Neutrophil (primary cell): ENCODE measurements around the gene POU2AF2.
"Not testable (repeated sequence)": the region's sequence is repeated elsewhere in the genome, so short reads cannot be mapped to it uniquely, and the experiment has no call there.

Source experiments
- H3K27ac ChIP-seq: fragments of 200-600 bp; sonication (generic); 2 replicates; pipeline ENCODE4 v1.5.1; 2016; ENCODE audit warnings: mild to moderate bottlenecking, moderate library complexity
- H3K27me3 ChIP-seq: fragments of 200-600 bp; sonication (generic); 2 replicates; pipeline ENCODE4 v1.6.0; 2016; ENCODE audit warnings: mild to moderate bottlenecking
- H3K36me3 ChIP-seq: fragments of 200-600 bp; sonication (generic); 2 replicates; pipeline ENCODE4 v1.5.1; 2017
- H3K4me1 ChIP-seq, 2 experiments: fragments of 200-600 bp in 1 of 2; sonication (generic) in 1 of 2; 1 replicate in 1 of 2; 2 replicates in 1 of 2; pipeline versions ENCODE4 v1.5.1 to v1.6.1; 2013 to 2016; ENCODE audit warnings: low read depth in 1 of 2, low read length in 1 of 2, mild to moderate bottlenecking in 1 of 2, moderate library complexity in 1 of 2; ENCODE audit not compliant: control insufficient read depth in 1 of 2, insufficient read depth in 1 of 2
- H3K4me3 ChIP-seq, 2 experiments: fragments of 200-600 bp in 1 of 2; sonication (generic) in 1 of 2; 1 replicate in 1 of 2; 2 replicates in 1 of 2; pipeline ENCODE4 v1.5.1; 2013 to 2016; ENCODE audit warnings: low read depth in 1 of 2, low read length in 1 of 2, mild to moderate bottlenecking in 1 of 2, moderate library complexity in 1 of 2
- H3K9me3 ChIP-seq: fragments of 200-600 bp; sonication (generic); 2 replicates; pipeline ENCODE4 v1.5.1; 2016
- CTCF ChIP-seq: fragments of 200-600 bp; sonication (generic); IDR thresholded peaks from 2 replicates; pipeline ENCODE4 v1.5.1; 2016; ENCODE audit warnings: antibody characterized with exemption

POU2AF2 gene

GRCh38 chr11:111260811-111261210, 15.3 kb downstream of the POU2AF2 start:
- no peaks in the 10 kb centered on the region for H3K27me3 ChIP-seq
- no peaks in the 10 kb centered on the region for H3K4me1 ChIP-seq
- H3K27ac ChIP-seq: no peak overlapping the region
- H3K36me3 ChIP-seq: no peaks in the 10 kb centered on the region
- no peaks in the 10 kb centered on the region for H3K9me3 ChIP-seq
- no peak overlapping the region for H3K4me3 ChIP-seq
- no peak for TF ChIP-seq CTCF

GRCh38 chr11:111264646-111265045, 19.1 kb downstream of the POU2AF2 start:
- H3K27me3 ChIP-seq: no peaks in the 10 kb centered on the region
- H3K36me3 ChIP-seq: no peaks in the 10 kb centered on the region
- no peak overlapping the region for H3K27ac ChIP-seq
- no peaks in the 10 kb centered on the region for H3K9me3 ChIP-seq
- no peak overlapping the region for H3K4me3 ChIP-seq
- TF ChIP-seq CTCF: no peak
- H3K4me1 ChIP-seq: no peaks in the 10 kb centered on the region

- Histone ChIP-seq H3K9me3 (no peaks in the 10 kb centered on the region), H3K4me1 (no peaks in the 10 kb centered on the region), H3K27me3 (no peaks in the 10 kb centered on the region), H3K36me3 (no peaks in the 10 kb centered on the region), H3K27ac (no peak overlapping the region), H3K4me3 (no peak overlapping the region)
- TF ChIP-seq CTCF: no peak
Observed at GRCh38 chr11:111265421-111265820, 19.9 kb downstream of the POU2AF2 start.

GRCh38 chr11:111268303-111268702, 22.8 kb downstream of the POU2AF2 start:
- not testable (repeated sequence) for H3K27ac ChIP-seq, H3K4me1 ChIP-seq, H3K9me3 ChIP-seq, H3K36me3 ChIP-seq, H3K4me3 ChIP-seq, H3K27me3 ChIP-seq

- peaks cover 4% of the 10 kb centered on the region for H3K27me3 ChIP-seq
- H3K36me3 ChIP-seq: no peaks in the 10 kb centered on the region
- no peak overlapping the region for H3K4me3 ChIP-seq
- H3K9me3 ChIP-seq: no peaks in the 10 kb centered on the region
- H3K4me1 ChIP-seq: no peaks in the 10 kb centered on the region
- no peak overlapping the region for H3K27ac ChIP-seq
- TF ChIP-seq CTCF: no peak
Observed at GRCh38 chr11:111269146-111269868, 23.8 kb downstream of the POU2AF2 start.

GRCh38 chr11:111272420-111272819, 26.9 kb downstream of the POU2AF2 start:
- Histone ChIP-seq H3K4me3 (no peak overlapping the region), H3K4me1 (no peaks in the 10 kb centered on the region), H3K27me3 (peaks cover 4% of the 10 kb centered on the region), H3K9me3 (no peaks in the 10 kb centered on the region), H3K36me3 (no peaks in the 10 kb centered on the region), H3K27ac (no peak overlapping the region)
- TF ChIP-seq CTCF: no peak
